ENCODE measurements around the gene JAM2. TPM values are rescaled to one million over a fixed set of nuclear protein-coding genes. Genes with fewer than 3 reads are reported as not detected.

The JAM2 gene
- total and polyA plus RNA-seq, 2 donors from 2014 or later = 6.0 to 12.0 TPM

DNA sequence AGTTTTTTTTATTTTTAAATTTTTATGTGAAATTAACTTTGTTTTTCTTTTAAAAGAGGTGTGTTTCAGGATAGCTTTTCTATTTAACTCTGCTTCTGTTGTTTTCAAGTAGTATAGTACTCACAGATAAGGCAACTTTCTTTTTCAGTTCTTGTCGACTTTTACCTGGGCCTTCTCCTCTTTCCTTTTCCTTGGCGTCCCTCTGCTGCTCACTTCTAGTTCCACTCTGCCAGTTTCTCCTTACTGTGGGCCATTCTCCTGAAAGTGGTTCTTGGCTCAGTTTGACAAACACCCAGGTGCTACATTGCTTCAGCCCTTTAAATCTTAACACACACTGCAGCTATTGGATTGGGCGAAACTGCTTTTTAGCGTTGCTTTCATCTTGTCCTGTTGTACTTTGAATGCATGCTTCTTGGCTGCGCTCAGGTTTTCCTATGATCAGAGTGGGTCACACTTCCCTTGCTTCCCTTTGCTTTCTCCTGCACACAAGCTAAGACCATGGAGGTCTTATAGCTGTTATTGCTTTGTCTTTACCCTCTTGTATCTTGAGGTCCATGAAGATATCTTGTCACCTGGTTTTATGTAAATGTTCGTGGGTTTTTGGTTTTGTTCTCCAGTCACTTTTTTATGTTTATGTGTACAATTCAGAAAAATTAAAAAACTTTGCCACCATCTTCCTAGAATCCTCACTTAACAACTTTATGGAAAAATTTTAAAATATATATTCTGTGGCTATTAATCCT, 117.3 kb downstream of the JAM2 start:
- no peaks in the 10 kb centered on the region for H3K4me1 ChIP-seq (ENCODE audit: control insufficient read depth in 2 of 3, insufficient read depth in 2 of 3, low read depth in 1 of 3, low read length in 3 of 3)
- no peaks in the 10 kb centered on the region for H3K9me3 ChIP-seq (ENCODE audit: control insufficient read depth in 2 of 3, insufficient read depth in 1 of 3, low read length in 3 of 3)
- intact Hi-C loops (cut with DNase I) = no loop called here
- no peak overlapping the region for H3K4me3 ChIP-seq (ENCODE audit: low read length in 3 of 3)
- FAIRE-seq (no peak), DNase-seq (no peak)
- H3K27me3 ChIP-seq (ENCODE audit: control insufficient read depth, insufficient read depth, low read length) = no peaks in the 10 kb centered on the region
- TF ChIP-seq, protein P1, sequence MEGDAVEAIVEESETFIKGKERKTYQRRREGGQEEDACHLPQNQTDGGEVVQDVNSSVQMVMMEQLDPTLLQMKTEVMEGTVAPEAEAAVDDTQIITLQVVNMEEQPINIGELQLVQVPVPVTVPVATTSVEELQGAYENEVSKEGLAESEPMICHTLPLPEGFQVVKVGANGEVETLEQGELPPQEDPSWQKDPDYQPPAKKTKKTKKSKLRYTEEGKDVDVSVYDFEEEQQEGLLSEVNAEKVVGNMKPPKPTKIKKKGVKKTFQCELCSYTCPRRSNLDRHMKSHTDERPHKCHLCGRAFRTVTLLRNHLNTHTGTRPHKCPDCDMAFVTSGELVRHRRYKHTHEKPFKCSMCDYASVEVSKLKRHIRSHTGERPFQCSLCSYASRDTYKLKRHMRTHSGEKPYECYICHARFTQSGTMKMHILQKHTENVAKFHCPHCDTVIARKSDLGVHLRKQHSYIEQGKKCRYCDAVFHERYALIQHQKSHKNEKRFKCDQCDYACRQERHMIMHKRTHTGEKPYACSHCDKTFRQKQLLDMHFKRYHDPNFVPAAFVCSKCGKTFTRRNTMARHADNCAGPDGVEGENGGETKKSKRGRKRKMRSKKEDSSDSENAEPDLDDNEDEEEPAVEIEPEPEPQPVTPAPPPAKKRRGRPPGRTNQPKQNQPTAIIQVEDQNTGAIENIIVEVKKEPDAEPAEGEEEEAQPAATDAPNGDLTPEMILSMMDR (IDR thresholded peaks at IDR 0.05; ENCODE audit: borderline replicate concordance, extremely low read depth, insufficient read depth) = no peak
- H3K36me3 ChIP-seq (ENCODE audit: control insufficient read depth in 2 of 3, insufficient read depth in 3 of 3, low read length in 3 of 3) = peaks cover 2 to 46% (median 17%) of the 10 kb centered on the region in 3 donors
- no peak overlapping the region for H3K9ac ChIP-seq (ENCODE audit: low read length in 3 of 3)
- H3K27ac ChIP-seq (ENCODE audit: low read depth in 2 of 2, low read length in 2 of 2) = no peak overlapping the region

DNA sequence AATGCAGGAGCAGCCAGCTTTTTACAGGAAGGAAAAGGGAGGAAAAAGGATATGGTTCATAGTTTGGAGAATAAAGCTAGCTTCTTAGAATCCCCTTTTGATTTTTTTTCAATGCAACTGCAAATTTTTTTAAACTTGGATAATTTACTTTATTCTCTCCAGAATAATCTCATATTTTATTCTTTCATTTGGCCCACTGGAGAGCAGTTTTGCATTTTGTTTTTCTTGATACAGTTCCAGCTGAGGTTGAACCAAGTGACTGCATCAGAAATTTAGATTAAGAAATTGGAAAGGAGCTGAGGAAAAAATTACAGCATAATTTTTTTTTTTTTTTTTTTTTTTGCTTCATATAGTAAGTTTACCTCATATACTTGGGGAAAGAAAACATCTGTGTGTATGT, 118.5 kb downstream of the JAM2 start:
- Histone ChIP-seq H3K9me3 (ENCODE audit: control insufficient read depth in 2 of 3, insufficient read depth in 1 of 3, low read length in 3 of 3) (no peaks in the 10 kb centered on the region), H3K4me1 (ENCODE audit: control insufficient read depth in 2 of 3, insufficient read depth in 2 of 3, low read depth in 1 of 3, low read length in 3 of 3) (no peaks in the 10 kb centered on the region), H3K9ac (ENCODE audit: low read length in 3 of 3) (no peak overlapping the region), H3K4me3 (ENCODE audit: low read length in 3 of 3) (no peak overlapping the region), H3K27me3 (ENCODE audit: control insufficient read depth, insufficient read depth, low read length) (no peaks in the 10 kb centered on the region), H3K27ac (ENCODE audit: low read depth in 2 of 2, low read length in 2 of 2) (no peak overlapping the region), H3K36me3 (ENCODE audit: control insufficient read depth in 2 of 3, insufficient read depth in 3 of 3, low read length in 3 of 3) (peaks cover 2 to 42% (median 18%) of the 10 kb centered on the region in 3 donors)
- no peak for FAIRE-seq
- TF ChIP-seq, protein P1 (IDR thresholded peaks at IDR 0.05; ENCODE audit: borderline replicate concordance, extremely low read depth, insufficient read depth) = no peak
- DNase-seq = peak in 1 of 5 donors; percentile 13
- intact Hi-C loops (cut with DNase I) = no loop called here

GRCh38 chr21:25759573-25759972, 120.5 kb downstream of the JAM2 start:
- no peak for FAIRE-seq
- no peaks in the 10 kb centered on the region for H3K9me3 ChIP-seq (ENCODE audit: control insufficient read depth in 2 of 3, insufficient read depth in 1 of 3, low read length in 3 of 3)
- H3K4me1 ChIP-seq (ENCODE audit: control insufficient read depth in 2 of 3, insufficient read depth in 2 of 3, low read depth in 1 of 3, low read length in 3 of 3) = no peaks in the 10 kb centered on the region
- TF ChIP-seq, protein P1 (IDR thresholded peaks at IDR 0.05; ENCODE audit: borderline replicate concordance, extremely low read depth, insufficient read depth) = no peak
- no peak overlapping the region for H3K27ac ChIP-seq (ENCODE audit: low read depth in 2 of 2, low read length in 2 of 2)
- intact Hi-C loops (cut with DNase I) = no loop called here
- H3K27me3 ChIP-seq (ENCODE audit: control insufficient read depth, insufficient read depth, low read length) = no peaks in the 10 kb centered on the region
- H3K36me3 ChIP-seq (ENCODE audit: control insufficient read depth in 2 of 3, insufficient read depth in 3 of 3, low read length in 3 of 3) = peaks cover 4 to 44% (median 18%) of the 10 kb centered on the region in 3 donors
- DNase-seq = no peak
- no peak overlapping the region for H3K4me3 ChIP-seq (ENCODE audit: low read length in 3 of 3)
- H3K9ac ChIP-seq (ENCODE audit: low read length in 3 of 3) = no peak overlapping the region
